Measurements from ENCODE around the gene VRK2. TPM values are rescaled to one million over a fixed set of nuclear protein-coding genes. Genes with fewer than 3 reads are reported as not detected.

The VRK2 gene
- total RNA-seq, 1 experiment from 2014 or later = 39.6 TPM

GRCh38 chr2:58025150-58025933, 21.3 kb upstream of the VRK2 start:
- Histone ChIP-seq H3K9me3 (ENCODE audit: control insufficient read depth, insufficient read depth, low read depth, low read length) (no peaks in the 10 kb centered on the region), H3K27ac (ENCODE audit: low read length) (no peak overlapping the region), H3K27me3 (ENCODE audit: control insufficient read depth, insufficient read depth, low read length) (no peaks in the 10 kb centered on the region), H3K36me3 (ENCODE audit: control insufficient read depth, insufficient read depth, low read length) (no peaks in the 10 kb centered on the region), H3K4me1 (ENCODE audit: control insufficient read depth, insufficient read depth, low read length) (no peaks in the 10 kb centered on the region), H3K4me3 (ENCODE audit: low read depth in 2 of 2, low read length in 2 of 2) (no peak overlapping the region)
- TF ChIP-seq, protein P1, sequence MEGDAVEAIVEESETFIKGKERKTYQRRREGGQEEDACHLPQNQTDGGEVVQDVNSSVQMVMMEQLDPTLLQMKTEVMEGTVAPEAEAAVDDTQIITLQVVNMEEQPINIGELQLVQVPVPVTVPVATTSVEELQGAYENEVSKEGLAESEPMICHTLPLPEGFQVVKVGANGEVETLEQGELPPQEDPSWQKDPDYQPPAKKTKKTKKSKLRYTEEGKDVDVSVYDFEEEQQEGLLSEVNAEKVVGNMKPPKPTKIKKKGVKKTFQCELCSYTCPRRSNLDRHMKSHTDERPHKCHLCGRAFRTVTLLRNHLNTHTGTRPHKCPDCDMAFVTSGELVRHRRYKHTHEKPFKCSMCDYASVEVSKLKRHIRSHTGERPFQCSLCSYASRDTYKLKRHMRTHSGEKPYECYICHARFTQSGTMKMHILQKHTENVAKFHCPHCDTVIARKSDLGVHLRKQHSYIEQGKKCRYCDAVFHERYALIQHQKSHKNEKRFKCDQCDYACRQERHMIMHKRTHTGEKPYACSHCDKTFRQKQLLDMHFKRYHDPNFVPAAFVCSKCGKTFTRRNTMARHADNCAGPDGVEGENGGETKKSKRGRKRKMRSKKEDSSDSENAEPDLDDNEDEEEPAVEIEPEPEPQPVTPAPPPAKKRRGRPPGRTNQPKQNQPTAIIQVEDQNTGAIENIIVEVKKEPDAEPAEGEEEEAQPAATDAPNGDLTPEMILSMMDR (IDR thresholded peaks at IDR 0.05) = no peak
- TF ChIP-seq TCF7L2 (IDR thresholded peaks at IDR 0.05; ENCODE audit: low read depth, low read length) (no peak), POLR2AphosphoS5 (IDR thresholded peaks at IDR 0.05; ENCODE audit: low read depth, low read length) (no peak), SIN3A (IDR thresholded peaks at IDR 0.05; ENCODE audit: borderline replicate concordance, insufficient read depth, low read depth, low read length) (no peak)
- TF ChIP-seq, protein P2, sequence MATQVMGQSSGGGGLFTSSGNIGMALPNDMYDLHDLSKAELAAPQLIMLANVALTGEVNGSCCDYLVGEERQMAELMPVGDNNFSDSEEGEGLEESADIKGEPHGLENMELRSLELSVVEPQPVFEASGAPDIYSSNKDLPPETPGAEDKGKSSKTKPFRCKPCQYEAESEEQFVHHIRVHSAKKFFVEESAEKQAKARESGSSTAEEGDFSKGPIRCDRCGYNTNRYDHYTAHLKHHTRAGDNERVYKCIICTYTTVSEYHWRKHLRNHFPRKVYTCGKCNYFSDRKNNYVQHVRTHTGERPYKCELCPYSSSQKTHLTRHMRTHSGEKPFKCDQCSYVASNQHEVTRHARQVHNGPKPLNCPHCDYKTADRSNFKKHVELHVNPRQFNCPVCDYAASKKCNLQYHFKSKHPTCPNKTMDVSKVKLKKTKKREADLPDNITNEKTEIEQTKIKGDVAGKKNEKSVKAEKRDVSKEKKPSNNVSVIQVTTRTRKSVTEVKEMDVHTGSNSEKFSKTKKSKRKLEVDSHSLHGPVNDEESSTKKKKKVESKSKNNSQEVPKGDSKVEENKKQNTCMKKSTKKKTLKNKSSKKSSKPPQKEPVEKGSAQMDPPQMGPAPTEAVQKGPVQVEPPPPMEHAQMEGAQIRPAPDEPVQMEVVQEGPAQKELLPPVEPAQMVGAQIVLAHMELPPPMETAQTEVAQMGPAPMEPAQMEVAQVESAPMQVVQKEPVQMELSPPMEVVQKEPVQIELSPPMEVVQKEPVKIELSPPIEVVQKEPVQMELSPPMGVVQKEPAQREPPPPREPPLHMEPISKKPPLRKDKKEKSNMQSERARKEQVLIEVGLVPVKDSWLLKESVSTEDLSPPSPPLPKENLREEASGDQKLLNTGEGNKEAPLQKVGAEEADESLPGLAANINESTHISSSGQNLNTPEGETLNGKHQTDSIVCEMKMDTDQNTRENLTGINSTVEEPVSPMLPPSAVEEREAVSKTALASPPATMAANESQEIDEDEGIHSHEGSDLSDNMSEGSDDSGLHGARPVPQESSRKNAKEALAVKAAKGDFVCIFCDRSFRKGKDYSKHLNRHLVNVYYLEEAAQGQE (IDR thresholded peaks at IDR 0.05; ENCODE audit: insufficient read depth in 1 of 2, low read depth in 2 of 2, low read length in 1 of 2) = no peak
- intact Hi-C loops (cut with micrococcal nuclease; ENCODE audit: unreplicated experiment) = no loop called here
- ChIA-PET POLR2A (no interaction called here), CTCF (interaction anchor here (0.6 kb wide), 1 partner anchor 51 kb away, joined by 4 read pairs; no protein-coding TSS in a partner anchor)
- no peak for DNase-seq (ENCODE audit: low read depth, low spot score)
- in situ Hi-C loops (cut with HindIII; ENCODE audit: low pct_unique_long_range_greater_than_20kb, low sequenced_read_pairs) = no loop called here
- no peak for ATAC-seq
- no TSS peak for BruUV-seq (replicated peaks)

DNA sequence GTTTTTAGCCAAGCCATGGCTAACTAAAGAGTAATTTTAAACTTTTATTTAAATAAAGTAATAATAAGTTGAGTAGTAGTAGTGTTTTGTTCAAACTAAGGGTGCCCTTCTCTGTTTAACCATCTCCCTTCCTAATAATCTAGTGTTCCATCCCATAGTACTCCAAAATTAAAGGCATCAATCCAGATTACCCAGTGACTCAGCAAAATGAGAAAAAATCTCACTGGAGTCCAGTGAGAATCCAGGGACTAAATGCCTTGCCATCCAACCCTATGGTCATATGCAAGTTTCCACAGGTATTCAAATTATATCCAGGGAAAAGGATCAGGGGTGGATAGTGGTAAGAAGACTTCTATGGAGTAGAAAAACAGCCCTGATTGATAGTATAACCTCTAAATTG, 19.6 kb upstream of the VRK2 start:
- in situ Hi-C loops (cut with HindIII; ENCODE audit: low pct_unique_long_range_greater_than_20kb, low sequenced_read_pairs) (no loop called here), intact Hi-C loops (cut with micrococcal nuclease; ENCODE audit: unreplicated experiment) (no loop called here)
- Histone ChIP-seq H3K27ac (ENCODE audit: low read length) (no peak overlapping the region), H3K4me1 (ENCODE audit: control insufficient read depth, insufficient read depth, low read length) (no peaks in the 10 kb centered on the region), H3K9me3 (ENCODE audit: control insufficient read depth, insufficient read depth, low read depth, low read length) (no peaks in the 10 kb centered on the region), H3K4me3 (ENCODE audit: low read depth in 2 of 2, low read length in 2 of 2) (no peak overlapping the region), H3K27me3 (ENCODE audit: control insufficient read depth, insufficient read depth, low read length) (no peaks in the 10 kb centered on the region), H3K36me3 (ENCODE audit: control insufficient read depth, insufficient read depth, low read length) (no peaks in the 10 kb centered on the region)
- DNase-seq (ENCODE audit: low read depth, low spot score) (no peak), ATAC-seq (no peak)
- no TSS peak for BruUV-seq (replicated peaks)
- POLR2A ChIA-PET = no interaction called here
- TF ChIP-seq SIN3A (IDR thresholded peaks at IDR 0.05; ENCODE audit: borderline replicate concordance, insufficient read depth, low read depth, low read length) = no peak
- TF ChIP-seq, protein P2 (IDR thresholded peaks at IDR 0.05; ENCODE audit: insufficient read depth in 1 of 2, low read depth in 2 of 2, low read length in 1 of 2) = no peak
- TF ChIP-seq, protein P1 (IDR thresholded peaks at IDR 0.05) = no peak
- TF ChIP-seq TCF7L2 (IDR thresholded peaks at IDR 0.05; ENCODE audit: low read depth, low read length) = no peak
- no peak for TF ChIP-seq POLR2AphosphoS5 (IDR thresholded peaks at IDR 0.05; ENCODE audit: low read depth, low read length)
- CTCF ChIA-PET = no interaction called here
